IPS DF 4.7 (cell line): ENCODE results near the gene NOP14.
"Not testable (repeated sequence)": the region's sequence is repeated elsewhere in the genome, so short reads cannot be mapped to it uniquely, and the experiment has no call there.

ENCODE experiments used
- DNase-seq: peaks from one replicate; pipeline ENCODE4 v3.0.0-alpha.2; 2013; ENCODE audit warnings: low spot score; ENCODE audit errors: extremely low read depth

The NOP14 gene

DNA sequence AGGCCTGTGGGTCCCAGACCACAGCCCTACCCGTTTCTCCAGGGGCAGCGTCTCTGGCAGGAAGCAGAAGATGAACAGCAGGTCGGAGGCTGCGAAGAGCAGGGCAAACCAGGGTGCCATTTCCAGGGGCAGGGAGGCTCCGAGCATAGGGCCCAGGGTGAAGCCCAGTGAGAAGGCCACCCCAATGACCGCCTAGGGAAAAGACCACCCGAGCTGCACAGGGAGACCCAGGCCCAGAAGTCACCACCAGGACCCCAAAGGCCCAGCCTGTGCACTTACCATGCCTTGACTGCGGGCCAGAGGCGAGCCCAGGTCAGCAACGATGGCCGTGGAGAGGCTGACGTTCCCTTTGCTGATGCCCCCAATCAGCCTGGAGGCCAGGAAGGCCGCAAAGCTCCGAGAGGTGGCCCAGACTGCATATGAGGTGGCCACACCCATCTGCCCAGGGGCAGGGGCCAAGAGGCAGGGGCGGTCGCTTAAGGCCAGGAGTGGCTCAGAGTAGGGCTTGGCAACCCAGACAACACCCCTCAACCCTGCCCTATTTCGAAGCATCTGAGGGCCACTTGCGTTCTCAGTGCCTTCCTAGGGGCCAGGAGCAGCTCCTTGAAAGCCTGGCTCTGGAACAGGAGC, 30.8 kb downstream of the NOP14 start:
- DNase-seq = no peak

GRCh38 chr4:2931512-2932301, 31.5 kb downstream of the NOP14 start:
- DNase-seq = no peak

DNA sequence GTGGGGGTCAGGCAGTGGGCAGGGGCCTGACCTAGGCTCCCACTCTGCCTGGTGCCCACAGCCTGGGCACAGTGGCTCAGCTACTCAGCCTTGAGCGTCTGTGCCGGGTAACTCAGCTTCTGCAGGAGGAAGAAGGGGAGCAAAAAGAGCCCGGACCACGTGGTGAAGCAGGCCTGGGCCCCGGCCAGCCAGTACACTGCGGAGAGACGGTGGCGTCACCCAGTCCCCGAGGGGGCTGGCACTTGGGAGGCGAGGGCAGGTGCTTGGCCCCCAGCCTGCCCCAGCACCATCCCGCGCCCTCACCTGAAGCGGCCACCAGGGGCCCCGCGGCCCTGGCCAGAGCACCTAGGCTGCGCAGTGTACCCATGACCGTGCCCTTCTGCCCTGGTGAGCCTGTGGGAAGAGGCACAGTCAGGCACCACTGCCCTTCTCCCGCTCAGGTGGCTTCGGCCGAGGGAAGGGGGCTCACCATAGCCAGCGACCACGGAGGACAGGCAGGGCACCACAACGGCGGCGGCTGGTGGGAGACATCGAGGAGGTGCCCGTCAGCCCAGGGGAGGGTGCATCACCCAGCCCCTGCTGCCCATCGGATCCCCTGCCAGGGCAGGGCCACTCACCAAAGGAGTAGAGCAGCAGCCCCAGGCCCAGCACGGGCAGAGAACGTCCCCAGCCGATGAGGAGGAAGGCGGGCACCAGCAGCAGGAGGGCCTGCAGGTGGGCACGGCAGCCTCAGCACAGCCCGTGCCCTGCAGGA, 32.3 kb downstream of the NOP14 start:
- no peak for DNase-seq

DNA sequence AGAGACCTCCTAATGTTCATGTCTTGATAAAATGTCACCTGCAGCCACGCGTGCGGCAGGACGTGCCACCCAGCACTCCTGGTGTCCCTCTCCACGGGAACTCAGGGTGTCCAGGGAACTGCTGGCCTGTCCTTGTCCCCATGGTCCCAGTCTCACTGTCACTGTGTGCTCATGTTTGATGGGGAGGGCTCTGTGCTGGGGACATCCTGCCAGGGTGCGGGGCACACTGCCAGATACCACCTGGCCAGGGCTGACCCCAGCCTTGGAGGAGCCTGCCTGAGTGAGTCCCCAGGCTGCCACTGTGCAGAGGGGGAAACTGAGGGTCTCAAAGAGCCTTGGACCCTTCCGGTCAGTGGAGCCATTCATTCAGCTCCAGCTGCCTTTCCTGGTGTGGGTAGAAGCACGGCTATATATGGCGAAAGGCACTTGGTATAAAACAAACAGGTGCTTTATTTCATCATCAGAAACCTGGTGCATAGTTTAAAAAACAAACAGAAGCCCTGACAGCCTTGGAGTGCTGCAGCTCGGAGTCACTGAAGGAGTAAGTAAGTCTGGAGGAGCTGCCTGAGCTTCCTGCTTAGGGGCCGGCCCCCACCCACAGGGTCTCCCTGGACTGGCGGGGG, 33.0 kb downstream of the NOP14 start:
- no peak for DNase-seq

- DNase-seq = no peak
Observed at GRCh38 chr4:2929469-2929868, 33.7 kb downstream of the NOP14 start.

GRCh38 chr4:2928242-2929176, 34.7 kb downstream of the NOP14 start:
- no peak for DNase-seq

- DNase-seq = no peak
Observed at GRCh38 chr4:2927696-2928075, 35.5 kb downstream of the NOP14 start.

DNA sequence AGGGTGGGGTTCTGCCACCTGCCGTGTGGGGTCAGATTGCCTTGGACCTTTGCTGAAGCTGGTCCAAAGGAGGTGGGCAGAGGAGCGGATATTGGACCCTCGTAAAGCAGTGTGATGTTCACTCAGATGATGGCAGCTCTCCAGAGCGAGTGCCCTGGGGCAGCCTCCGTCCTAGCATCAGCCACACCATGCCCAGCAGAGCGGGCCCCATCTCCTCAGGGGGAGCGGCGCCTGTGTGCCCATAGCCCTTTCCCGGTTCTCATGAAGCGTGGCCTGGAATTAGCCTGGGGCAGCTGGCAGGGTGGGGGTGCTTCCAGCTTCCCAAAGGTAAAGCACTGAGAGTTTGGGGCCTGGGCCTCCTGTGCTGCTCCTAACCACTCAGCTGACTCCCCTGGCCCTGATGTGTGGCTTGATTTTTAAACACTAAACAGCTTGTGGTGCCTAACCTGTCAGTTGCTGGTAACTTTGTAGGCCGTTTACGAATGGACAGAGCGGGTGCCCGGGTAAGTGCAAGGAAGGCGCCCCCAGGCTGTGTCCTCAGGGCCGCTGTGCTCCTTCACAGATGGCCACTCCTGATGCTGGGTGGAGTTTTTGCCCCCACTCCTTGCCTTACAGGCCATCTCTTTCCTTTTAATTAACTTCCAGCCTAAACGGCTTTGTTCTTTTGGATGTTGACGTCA, 36.0 kb downstream of the NOP14 start:
- DNase-seq = no peak

DNA sequence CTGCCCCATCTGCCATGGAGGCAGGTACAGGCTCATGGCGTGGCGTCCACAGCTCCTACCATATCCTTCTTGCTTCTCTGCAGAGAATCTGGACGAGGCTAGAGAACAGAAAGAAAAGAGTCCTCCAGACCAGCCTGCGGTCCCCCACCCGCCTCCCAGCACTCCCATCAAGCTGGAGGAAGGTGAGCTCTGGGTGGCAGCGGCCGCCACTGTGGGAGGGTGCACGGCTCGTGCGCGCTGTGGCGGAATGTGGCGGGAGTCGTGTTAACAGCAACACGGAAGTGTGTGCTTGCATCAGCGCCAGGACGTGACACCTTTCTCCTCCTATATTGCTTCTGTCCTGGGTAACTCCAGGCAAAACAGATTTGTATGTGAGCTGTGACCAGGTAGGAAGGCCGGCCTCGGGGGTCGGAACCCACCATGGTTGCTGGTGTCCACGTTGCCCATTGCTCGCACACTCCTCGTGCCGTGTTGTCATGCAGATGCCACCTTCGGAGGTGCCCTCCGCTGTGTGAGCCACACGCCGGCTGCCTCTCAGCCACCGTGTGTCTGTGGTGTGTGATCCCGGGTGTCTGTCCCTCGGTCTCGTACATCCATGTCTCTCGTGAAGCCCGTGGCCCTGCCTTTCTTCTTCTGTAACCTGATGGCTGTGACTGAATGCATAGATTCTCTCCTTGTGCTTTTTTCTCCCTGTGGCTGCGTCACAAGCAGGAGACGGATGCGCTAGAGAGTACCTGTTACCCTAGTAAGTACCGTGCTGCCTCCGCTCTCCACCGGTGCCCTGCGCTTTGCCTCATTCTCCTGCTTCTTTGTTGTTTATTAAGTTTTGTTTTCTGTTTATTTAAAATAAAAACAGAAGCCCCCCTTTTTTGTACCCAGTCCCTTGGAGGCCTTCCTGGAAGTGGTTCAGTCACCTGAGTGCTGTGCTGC, 37.0 kb downstream of the NOP14 start:
- DNase-seq = no peak

DNA sequence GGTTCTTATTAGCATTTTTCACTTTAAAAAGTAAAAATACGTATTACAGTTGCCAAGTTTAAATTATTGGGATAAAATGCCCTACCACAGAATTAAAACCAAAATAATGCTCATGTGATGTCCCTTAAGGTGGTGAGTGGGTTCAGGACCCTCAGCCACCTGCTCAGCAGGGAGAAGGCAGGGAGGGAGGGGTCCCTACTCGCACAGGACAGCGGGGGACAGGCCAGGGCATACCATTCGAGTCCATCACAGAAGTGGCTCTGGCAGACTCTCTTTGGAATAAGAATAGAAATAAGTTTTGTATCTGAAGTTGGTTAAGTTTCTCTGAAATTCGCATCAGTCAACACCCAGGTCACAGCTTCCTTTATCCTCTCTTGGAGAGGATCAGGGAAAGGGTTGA, 37.7 kb downstream of the NOP14 start:
- DNase-seq = no peak

DNA sequence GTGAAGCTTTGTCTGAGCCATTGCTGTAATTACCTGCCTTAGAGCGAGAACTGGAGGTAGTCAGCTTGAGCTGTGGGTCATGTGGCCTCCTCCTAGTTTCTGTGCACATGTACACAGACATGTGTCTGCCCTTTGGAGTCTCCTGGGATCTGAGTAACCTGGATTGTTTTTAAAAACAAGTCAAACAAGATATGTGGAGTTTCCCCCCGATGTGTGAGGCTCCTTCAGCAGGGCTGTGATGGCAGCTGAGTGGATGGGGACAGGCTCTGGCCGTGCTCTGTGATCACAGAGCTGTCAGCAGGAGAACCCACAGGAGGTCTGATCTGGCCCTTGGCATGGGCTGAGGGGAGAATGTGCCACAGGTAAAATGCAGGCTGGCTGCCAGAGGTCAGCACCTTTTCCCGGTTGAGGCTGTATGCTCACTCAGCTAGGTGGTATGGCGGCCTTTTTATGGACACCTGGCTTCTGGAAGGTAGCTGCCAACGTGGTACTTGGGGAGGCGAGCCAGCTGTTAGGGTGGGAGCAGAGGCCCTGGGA, 38.4 kb downstream of the NOP14 start:
- no peak for DNase-seq

- no peak for DNase-seq
Observed at GRCh38 chr4:2924286-2924685, 38.9 kb downstream of the NOP14 start.

DNA sequence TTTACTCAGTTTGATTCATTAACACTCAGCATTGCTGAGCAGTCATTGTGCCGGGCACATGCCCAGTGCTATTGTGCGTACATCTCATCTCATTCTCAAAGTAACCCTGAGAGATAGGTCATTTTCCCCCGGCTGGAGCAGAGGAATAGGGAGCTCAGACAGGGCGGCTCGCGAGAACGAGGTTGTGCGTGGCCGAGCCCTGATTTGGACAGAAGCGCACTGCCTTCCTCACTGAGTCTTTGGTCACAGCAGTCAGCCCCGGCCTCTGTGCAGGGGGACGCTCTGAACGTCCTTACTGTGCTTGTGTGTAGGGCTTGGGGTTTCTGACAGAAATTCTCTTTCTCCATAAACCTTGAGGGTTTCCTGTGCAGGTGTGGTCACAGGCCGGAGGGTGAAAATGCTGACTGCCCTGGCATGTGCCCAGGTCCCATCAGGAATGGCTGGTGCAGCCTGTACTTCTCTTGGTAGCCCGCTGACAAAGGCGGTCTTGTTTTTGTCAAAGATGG, 39.5 kb downstream of the NOP14 start:
- no peak for DNase-seq

- no peak for DNase-seq
Observed at GRCh38 chr4:2923141-2923551, 40.1 kb downstream of the NOP14 start.

DNA sequence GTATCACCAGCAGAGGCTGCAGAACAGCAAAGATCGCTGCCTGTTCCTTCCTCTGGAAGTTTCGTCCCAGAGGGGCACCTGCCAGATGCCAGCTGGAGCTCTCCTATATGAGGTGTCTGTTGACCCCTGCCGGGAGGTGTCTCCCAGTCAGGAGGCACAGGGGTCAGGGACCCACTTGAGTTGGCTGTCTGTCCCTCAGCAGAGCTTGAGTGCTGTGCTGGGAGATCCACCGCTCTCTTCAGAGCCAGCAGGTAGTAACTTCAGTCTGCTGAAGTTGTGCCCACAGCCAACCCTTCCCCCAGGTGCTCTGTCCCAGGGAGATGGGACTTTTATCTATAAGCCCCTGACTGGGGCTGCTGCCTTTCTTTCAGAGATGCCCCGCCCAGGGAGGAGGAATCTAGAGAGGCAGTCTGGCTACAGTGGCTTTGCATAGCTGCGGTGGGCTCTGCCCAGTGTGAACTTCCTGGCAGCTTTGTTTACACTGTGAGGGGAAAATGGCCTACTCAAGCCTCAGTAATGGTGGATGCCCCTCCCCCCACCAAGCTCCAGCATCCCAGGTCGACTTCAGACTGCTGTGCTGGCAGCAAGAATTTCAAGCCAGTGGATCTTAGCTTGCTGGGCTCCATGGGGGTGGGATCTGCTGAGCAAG, 40.6 kb downstream of the NOP14 start:
- DNase-seq = peak; percentile 28

DNA sequence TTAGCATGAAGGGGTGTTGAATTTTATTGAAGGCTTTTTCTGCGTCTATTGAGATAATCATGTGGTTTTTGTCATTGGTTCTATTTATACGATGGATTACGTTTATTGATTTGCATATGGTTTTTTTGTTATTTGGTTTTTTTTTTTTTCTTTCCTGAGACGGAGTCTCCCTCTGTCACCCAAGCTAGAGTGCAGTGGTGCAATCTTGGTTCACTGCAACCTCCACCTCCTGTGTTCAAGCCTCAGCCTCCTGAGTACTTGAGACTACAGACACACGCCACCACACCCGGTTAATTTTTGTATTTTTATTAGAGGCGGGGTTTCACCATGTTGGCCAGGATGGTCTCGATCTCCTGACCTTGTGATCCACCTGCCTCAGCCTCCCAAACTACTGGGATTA, 44.5 kb downstream of the NOP14 start:
- not testable (repeated sequence) for DNase-seq

GRCh38 chr4:2918300-2918699, 44.9 kb downstream of the NOP14 start:
- not testable (repeated sequence) for DNase-seq

DNA sequence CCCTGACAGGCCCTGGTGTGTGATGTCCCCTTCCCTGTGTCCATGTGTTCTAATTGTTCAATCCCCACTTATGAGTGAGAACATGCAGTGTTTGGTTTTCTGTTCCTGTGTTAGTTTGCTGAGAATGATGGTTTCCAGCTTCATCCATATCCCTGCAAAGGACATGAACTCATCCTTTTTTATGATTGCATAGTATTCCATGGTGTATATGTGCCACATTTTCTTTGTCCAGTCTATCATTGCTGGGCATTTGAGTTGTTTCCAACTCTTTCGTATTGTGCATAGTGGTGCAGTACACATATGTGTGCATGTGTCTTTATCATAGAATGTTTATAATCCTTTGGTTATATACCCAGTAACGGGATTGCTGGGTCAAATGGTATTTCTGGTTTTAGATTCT, 46.5 kb downstream of the NOP14 start:
- DNase-seq = not testable (repeated sequence)
